SH-SY5Y (cell line): ENCODE results near the gene GDPD4.

ENCODE experiments used
- GATA2 ChIP-seq: IDR thresholded peaks from 2 replicates; pipeline ENCODE4 v1.6.1; 2011; ENCODE audit warnings: mild to moderate bottlenecking, low read depth, low read length
- GATA3 ChIP-seq: IDR thresholded peaks from 2 replicates; pipeline ENCODE4 v1.6.1; 2011; ENCODE audit warnings: low read depth, mild to moderate bottlenecking, low read length, moderate library complexity

- no peak for TF ChIP-seq GATA2
- TF ChIP-seq GATA3, result no peak
Observed at GRCh38 chr11:77186302-77186701, 115.2 kb downstream of the GDPD4 start.
